ENCODE data around the gene GLDC. TPM values are rescaled to one million over a fixed set of nuclear protein-coding genes. Genes with fewer than 3 reads are reported as not detected.
"Not testable (repeated sequence)": the region's sequence is repeated elsewhere in the genome, so short reads cannot be mapped to it uniquely, and the experiment has no call there.

The GLDC gene
- total RNA-seq, 1 experiment from 2014 or later = 5.5 TPM

- DNase-seq (ENCODE audit: low read depth) = peak; percentile 98
These were observed 78.4 kb downstream of the GLDC start for GRCh38 chr9:6567140-6567591.

GRCh38 chr9:6566409-6567139, 79.0 kb downstream of the GLDC start:
- DNase-seq (ENCODE audit: low read depth) = peak; percentile 99

- no peak for DNase-seq (ENCODE audit: low read depth)
These were observed 80.2 kb downstream of the GLDC start for GRCh38 chr9:6565312-6565711.

- no peak for DNase-seq (ENCODE audit: low read depth)
These were observed 80.7 kb downstream of the GLDC start for GRCh38 chr9:6564868-6565267.

GRCh38 chr9:6564360-6564759, 81.2 kb downstream of the GLDC start:
- DNase-seq (ENCODE audit: low read depth) = no peak

- DNase-seq (ENCODE audit: low read depth) = no peak
These were observed 82.6 kb downstream of the GLDC start for GRCh38 chr9:6562871-6563430.

GRCh38 chr9:6562201-6562600, 83.3 kb downstream of the GLDC start:
- no peak for DNase-seq (ENCODE audit: low read depth)

- no peak for DNase-seq (ENCODE audit: low read depth)
These were observed 87.5 kb downstream of the GLDC start for GRCh38 chr9:6557883-6558616.

- no peak for DNase-seq (ENCODE audit: low read depth)
These were observed 91.7 kb downstream of the GLDC start for GRCh38 chr9:6553866-6554265.

- peak; percentile 86 for DNase-seq (ENCODE audit: low read depth)
These were observed 92.9 kb downstream of the GLDC start for GRCh38 chr9:6552498-6553121.

- DNase-seq (ENCODE audit: low read depth) = peak; percentile 90
These were observed 93.5 kb downstream of the GLDC start for GRCh38 chr9:6552033-6552432.

- no peak for DNase-seq (ENCODE audit: low read depth)
These were observed 94.4 kb downstream of the GLDC start for GRCh38 chr9:6551136-6551535.

- DNase-seq (ENCODE audit: low read depth) = no peak
These were observed 96.3 kb downstream of the GLDC start for GRCh38 chr9:6549106-6549800.

- DNase-seq (ENCODE audit: low read depth) = peak; percentile 59
These were observed 100.4 kb downstream of the GLDC start for GRCh38 chr9:6545017-6545691.

GRCh38 chr9:6543204-6543603, 102.3 kb downstream of the GLDC start:
- no peak for DNase-seq (ENCODE audit: low read depth)

GRCh38 chr9:6542617-6543016, 102.9 kb downstream of the GLDC start:
- not testable (repeated sequence) for DNase-seq (ENCODE audit: low read depth)

- DNase-seq (ENCODE audit: low read depth) = peak; percentile 75
These were observed 106.9 kb downstream of the GLDC start for GRCh38 chr9:6538666-6539071.

GRCh38 chr9:6535594-6535993, 109.9 kb downstream of the GLDC start:
- DNase-seq (ENCODE audit: low read depth) = no peak

- DNase-seq (ENCODE audit: low read depth) = no peak
These were observed 120.0 kb downstream of the GLDC start for GRCh38 chr9:6525326-6526045.

- DNase-seq (ENCODE audit: low read depth) = no peak
These were observed 123.3 kb downstream of the GLDC start for GRCh38 chr9:6522263-6522662.

Data from HT1080 (cell line).